ENCODE results near the gene QSOX2. TPM values are rescaled to one million over a fixed set of nuclear protein-coding genes. Genes with fewer than 3 reads are reported as not detected.
"Not testable (repeated sequence)": the region's sequence is repeated elsewhere in the genome, so short reads cannot be mapped to it uniquely, and the experiment has no call there.

QSOX2 gene
- polyA plus RNA-seq, 5 donors = 9.1 to 12.5 (median 11.9) TPM

DNA sequence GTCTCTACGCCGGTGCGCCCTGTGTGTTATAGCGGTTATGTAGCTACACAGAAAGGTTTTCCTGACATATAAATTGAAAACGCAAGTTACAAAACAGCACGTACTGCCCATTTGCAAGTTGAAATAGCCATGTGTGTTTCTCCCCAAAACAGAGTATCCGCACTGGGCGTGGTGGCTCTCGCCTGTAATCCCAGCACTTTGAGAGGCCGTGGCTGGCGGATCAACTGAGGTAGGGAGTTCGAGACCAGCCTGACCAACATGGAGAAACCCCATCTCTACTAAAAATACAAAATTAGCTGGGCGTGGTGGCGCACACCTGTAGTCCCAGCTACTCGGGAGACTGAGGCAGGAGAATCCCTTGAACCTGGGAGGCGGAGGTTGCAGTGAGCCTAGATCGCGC is 21.0 kb upstream of the QSOX2 start:
- not testable (repeated sequence) for DNase-seq

DNA sequence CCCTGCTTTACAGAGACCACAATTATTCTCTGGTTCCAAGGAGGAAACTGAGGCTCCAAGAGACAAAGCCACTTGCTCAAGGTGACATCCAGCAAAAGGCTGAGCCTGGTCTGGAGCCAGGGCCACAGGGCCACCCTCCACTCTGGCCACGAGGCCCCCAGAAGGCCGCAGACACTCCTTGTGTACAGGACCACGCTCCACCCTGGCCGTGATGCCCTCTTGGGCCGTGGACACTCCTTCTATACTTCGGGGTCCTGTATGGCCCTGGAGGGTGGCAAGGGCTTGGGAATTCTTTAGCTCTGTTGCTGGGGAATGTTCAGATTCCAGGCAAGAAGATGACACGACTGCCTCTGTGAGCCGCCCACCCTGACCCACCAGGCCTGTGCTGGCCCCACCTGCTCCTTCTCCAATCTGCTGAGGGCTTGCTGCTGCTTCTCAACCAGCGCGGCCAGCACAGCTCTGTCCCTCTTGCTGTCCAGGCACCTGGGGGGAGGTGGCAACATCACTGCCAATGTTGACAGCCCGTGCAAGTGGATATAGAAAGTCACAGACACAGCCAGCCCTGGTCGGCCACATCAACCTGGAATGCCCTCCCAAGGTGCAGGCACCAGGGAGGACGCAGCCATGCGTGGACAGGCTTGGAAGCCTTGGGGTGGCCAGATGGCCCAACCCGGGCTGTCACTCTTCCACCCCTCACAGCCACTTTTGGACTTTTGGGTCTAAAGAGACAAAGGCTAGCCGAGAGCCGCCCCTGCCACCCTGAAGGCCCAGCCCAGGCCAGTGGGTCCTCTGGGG is 20.1 kb upstream of the QSOX2 start:
- no peak for DNase-seq

DNA sequence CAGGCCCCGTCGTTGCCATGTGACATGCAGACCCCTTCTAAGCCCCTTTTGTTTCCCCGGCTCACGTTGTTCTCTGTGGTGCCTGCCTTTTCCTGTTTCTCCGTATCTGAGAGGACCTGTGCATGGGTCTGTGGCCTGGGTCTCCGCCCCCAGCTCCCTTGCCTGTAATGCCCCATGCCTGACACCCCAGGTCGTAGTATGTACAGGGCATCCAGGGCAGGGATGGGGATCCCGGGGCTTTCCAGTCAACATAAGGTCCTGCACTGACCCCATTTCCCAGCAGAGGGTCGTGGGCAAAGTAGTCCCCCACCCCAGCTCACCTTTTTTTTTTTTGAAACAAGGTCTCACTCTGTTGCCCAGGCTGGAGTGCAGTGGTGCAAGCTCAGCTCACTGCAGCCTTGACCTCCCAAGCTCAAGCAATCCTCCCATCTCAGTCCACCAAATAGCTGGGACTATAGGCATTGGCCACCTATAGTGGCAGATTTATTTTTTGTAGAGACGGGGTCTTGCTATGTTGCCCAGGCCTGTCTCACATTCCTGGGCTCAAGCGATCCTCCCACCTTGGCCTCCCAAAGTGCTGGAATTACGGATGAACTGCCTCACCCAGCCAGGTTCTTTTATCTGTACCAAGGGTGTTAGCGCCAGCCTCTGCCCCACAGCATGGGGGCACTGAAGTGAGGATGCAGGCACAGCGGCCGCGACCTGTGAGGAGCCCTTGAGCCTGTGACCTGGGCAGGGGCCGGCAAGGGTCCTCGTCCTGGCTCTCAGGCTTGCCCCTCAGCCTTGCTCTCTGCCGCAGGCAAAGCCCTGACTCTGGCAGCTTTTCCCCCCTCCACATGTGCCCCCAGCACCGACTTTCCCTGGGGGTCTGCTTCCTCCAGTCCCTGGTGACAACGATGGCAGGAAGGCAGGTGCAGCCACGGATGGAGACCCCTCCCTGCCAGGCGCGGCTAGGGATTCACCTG is 19.1 kb upstream of the QSOX2 start:
- no peak for DNase-seq

DNA sequence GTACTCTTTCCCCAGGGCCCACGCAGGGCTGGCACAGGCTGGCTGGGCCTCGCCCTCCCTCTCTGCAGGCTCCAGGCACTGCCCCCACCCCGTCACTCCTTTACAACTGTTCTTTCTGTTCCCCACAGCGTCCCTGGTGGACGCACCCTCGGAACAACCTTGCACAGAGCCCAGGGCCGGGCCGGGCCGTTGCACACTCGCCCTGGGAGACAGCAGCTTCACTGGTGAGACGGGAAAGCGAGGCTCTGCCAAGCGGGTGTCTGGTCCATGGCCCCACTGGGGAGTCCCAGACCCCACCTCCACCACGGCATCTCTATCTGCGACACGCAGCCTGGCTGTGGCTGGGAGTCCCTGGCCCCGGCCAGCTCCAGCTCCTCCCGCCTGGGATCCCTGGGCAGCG is 18.4 kb upstream of the QSOX2 start:
- no peak for DNase-seq

DNA sequence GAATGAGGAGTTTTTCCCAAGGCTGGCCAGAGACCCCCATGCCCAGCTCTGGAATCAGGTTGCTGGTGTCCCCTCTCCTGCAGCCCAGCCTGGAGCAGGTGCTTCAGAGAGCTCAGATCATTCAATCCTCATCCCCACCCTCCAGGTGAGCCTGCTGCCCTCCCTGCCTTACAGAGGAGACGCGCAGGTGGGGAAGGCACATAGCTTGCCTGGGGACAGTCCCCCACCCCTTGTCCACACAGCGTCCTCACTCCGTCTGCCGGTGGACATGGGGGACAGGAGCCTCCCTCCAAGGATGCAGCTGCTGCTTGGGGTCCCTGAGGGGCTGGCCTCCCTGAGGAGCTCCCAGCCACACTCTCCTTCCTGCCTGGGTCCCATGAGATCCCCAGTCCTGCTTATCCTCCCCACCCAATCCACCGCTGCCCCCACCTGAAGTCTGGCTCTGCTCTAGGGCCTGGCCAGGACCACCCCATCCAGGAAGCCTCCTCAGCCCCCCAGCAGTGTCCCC is 17.1 kb upstream of the QSOX2 start:
- DNase-seq = no peak

DNA sequence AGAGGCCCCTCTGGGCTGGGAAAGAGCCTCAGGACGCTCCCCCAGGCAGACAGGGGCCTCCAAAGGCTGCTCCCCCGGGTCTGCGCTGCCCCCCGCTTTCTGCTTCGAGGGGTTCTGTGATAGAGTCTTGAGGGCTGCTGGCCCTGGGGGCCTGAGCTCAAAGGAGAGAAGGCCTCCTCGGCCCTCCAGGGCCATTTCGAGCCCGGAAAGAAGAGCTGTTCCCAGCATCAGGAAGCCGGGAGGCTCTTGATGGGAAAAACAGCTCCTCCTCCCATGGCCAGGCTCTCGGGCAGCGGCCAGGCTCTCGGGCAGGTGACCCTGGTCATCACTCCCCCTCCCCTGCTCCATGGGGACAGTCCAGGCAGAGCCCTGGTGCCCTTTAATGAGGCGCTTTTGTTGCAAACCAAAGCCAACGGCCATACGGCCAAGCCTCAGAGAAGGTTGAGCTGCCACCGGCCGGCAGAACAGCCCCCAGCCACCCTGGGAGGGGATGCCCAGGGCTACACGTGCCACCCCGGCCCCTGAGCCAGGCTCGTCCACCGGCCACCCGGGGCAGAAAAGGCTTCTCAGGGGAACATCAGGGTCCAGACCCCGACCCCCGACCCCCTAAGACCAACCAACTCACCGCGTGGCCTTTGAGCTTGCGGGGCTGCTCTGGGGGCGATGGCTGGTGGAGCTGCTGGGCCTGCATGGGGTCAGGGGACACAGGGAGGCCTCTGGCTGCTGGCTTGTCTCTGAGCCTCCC is 16.2 kb upstream of the QSOX2 start:
- no peak for DNase-seq

DNA sequence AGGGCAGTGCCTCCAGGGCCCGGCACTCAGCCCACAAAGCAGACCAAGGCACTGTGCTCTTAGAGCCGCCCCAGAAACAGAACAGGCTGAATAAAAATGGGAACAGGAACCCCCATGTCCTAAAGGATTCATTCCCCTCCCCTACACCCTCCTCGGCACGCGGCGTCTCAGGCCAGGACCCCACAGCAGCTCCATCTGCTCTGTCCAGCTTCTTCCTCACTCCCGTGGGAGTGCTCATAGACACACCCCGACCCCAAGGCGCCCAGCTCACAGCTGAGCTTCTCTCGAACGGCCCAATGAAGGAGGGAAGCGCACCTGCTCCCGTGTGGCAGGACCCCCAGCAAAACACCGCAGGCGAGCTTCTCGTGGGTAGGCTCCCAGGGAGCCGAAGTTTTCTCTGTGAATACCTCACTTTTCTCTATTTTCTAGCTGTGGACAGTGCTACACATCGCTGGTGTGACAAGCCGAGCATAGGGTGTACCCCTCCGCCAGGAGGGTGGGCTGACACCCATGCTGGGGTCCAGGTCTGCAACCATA is 15.4 kb upstream of the QSOX2 start:
- DNase-seq = no peak

DNA sequence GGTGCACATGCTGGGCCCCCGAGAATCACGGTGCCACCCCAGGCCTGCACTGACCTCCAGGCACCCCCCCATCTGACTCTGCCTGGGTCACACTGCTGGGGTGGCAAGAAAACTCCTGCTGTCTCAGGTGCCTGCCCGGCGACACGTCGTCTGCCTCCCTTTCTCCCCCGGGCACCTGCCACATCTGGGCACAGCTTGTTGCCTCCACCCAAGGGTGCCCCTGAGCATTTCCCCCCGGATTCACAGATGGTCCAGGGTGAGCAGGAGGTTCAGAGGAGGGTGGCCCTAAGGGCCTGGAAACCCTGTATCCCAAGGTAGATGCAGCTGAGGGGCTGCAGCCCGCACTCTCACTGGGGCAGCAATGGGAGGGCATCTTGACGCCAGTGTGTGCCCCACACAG is 14.9 kb upstream of the QSOX2 start:
- DNase-seq = no peak

DNA sequence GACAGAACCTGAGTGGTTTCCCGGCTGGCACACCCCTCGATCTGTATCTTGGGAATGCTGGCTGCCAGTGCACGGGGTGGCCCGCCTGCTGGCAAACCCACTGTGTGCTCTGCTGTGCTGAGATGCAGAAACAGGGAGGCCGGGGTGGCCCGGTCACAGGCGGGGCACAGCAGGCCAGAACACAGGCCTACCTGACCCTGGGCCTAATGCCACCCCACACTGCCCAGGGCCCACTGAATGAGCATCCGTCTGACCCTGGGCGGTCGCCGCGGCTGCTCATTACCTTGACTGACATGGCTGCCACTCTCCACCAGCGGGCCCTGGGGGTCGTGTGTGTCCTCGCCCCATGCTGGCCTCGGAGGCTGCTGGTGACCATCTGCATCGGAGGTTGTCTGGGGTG is 14.2 kb upstream of the QSOX2 start:
- DNase-seq = no peak

DNA sequence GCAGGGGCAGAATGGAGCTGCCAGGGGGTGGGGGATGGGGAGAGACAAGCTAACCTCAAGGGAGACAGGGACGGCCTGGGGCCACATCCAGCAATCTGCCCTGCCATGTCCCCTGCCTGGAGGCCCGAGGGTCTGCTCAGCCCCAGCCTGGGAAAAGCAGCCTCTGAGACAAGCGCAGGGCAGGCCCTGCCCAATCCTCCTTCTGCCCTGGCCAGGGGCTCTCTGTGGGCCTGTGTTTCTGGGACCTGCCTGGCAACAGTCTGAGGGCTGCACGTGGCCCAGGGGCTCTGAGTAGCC is 13.9 kb upstream of the QSOX2 start:
- no peak for DNase-seq

DNA sequence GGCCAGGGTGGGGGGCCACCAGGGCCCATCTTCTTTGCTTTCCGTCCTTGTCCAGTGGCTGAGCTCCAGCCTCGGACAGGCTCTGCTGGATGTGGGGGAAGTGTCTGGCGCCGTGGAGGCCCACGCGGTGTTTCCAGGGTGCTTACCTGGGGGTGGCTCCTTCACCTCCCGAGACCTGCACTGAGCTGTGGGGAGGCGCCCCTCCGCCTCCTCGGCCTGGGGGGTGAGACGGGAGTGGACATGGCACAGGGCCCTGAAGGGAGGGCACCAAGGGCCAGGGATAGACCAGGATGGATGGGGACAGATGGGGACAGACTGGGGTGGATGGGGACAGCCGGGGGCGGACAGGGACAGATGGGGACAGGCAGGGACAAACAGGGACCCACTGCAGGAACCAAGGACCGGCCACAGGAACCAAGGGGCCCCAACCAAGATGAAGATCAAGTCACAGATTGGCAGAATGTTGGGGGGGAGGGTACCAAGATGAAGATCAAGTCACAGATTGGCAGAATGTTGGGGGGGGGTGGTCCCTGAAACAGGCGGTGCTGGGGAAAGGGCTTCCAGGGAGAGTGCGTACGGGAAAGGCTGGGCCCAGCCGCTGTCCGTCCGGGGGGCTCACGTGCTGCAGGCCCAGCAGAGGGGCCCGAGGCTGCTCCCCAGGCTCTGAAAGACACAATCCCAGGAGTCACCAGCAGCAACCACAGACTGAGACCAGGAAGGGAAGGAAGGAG is 13.3 kb upstream of the QSOX2 start:
- DNase-seq = no peak

DNA sequence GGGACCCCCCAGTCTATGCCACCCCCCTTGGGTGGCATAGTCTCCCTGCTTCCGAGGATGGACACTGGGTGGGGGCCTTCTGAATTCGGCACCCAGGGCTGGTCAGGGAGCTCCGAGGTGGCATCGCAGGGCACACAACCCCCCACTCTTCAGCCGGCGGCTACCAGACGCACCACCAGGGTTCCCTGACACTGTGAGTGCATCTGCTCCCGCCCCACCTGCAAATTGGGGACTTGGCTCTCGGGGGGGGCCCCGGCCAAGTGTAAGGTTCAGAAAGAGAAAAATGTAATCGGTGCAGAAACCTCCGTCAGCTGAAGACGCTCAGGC is 12.7 kb upstream of the QSOX2 start:
- DNase-seq = no peak

DNA sequence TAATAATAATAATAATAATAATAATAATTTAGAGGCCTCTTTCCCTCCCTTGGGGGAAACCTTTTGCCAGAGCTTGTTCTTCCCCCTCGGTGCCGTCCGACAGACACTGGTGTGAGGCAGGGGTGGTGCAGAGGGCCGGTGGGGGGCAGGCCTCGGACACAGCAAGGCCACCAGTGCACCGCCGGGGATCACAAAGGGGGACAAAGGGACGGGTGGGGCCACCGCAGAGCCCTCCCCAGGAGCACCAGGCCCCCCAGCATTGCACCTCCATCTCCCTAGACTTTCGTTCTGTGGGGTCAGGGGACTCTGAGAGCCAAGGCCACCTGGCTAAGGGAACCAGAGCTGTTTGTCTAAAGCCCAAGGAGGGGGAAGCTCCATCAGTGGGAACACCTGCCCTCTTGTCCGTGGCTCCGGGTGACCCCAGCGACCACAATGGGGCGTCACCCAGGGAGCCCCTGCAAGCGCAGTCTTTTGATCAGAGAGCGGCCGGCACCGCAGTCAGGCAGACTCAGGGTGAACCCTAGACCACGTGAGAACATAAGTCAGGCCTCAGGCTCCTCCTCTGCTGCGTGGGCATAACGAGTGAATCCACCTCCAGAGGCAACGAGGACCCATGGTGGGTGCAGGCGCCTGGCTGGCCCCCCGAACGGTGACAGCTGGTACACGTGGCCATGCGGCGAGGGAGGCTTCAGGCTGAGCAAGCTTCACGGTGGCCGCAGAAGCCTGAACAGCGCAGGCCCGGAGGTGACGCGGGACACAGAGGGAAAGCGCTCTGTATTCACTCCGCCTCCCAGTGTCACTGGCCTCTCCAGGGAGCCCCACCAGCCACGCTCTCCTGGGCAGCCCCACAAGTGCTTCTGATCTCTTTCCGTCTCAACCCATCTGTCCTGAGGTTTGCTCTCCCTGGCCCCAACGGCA is 12.0 kb upstream of the QSOX2 start:
- no peak for DNase-seq

DNA sequence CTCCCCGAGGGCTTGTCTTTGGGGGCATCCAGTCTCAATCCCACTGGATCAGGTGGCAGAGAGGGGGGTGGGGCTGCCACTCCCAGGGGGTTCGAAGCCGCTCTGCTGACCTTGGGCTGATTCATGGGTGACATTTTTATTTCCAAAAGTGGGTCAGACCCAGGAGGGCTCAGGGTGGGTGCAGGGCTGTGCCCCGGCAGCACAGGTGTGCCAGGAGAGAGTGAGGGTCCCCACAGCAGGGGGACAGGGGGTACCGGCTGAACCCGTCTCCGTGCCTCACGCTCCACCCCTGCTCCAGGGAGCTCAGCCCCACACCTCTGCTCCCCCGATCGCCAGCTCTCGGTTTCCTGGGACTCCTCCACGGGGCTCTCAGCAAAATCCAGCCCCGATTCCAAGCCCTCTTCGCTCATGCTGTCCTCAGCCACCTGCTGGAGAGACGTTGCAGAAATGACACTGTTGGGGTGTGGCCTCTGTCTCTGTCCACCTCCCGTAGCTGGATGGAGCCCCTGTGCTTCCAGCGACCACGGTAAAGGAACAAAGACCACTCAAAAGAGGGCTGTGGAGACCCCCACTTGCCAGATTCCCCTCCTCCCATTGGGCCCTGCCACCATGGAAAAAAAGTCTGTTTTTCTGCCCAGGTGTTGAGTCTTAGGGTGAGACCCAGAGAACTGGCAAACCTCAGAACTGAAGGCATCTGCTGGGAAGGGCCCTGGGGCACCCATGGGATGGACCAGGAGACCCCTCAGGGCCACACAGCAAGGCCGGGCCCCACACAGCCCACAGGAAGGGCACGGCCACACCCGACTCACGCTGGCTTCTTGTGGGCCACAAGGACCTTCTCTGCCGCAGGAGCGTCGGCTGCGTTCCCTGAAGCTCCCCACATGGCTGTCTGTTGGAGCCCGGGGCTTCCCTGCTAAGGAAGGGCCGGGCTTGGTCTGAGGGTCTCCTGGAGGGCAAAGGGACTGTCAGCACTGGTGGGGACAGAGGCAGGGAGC is 10.6 kb upstream of the QSOX2 start:
- DNase-seq = no peak

DNA sequence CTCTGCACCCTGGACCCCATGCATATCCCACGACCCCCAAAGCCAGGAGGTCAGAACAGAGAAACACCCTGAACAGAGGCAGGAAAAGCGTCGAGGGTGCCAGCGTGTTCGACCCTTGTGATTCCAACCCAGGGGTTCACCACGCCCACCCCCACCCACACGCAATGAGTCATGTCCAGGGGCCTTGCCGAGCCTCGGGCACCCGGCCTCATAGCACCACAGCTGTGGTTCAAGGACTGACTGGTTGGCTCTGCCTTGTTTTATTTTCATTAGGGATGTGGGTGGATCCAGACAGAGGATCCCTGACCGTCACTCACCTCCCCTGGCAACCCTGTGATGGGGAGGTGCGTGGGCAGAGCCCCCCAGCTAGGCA is 9.5 kb upstream of the QSOX2 start:
- DNase-seq = no peak

DNA sequence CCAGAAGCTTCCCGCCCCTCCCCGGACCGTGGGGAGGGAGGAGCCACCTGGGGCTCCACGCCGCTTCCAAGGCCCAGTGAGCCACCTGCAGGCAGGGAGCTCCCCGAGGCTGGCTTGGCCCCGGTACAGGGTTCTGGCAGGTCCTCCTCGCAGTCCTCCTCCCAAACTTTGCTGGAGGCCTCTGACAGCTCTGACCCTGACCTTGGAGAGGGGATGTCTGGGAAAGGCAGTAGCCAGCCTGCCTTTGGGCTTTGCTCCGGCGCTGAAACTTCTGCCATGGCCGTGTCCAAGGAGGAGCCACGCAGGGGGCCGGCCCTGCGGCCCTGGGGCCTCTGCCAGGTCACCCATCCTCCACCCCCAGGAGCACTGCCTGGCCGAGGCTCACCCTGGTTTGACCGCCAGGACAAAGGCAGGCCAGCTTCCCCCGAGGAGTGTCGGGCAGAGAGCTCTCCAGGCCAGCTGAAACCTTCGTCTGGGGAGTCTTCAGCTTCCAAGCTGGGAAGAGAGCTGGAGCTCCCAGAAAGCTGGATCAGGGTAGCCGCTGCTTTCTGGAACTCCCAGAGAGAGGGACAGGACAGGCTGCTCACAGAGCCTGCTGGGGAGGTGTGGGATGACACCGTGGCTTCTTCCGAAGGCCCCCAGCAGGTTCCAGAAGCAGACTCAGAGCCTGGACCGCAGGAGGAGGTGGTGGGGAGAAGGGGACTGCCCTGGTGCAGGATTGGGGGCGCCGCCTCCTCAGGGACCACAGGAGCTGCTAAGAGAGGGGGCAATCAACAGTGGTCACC is 9.0 kb upstream of the QSOX2 start:
- DNase-seq = no peak

DNA sequence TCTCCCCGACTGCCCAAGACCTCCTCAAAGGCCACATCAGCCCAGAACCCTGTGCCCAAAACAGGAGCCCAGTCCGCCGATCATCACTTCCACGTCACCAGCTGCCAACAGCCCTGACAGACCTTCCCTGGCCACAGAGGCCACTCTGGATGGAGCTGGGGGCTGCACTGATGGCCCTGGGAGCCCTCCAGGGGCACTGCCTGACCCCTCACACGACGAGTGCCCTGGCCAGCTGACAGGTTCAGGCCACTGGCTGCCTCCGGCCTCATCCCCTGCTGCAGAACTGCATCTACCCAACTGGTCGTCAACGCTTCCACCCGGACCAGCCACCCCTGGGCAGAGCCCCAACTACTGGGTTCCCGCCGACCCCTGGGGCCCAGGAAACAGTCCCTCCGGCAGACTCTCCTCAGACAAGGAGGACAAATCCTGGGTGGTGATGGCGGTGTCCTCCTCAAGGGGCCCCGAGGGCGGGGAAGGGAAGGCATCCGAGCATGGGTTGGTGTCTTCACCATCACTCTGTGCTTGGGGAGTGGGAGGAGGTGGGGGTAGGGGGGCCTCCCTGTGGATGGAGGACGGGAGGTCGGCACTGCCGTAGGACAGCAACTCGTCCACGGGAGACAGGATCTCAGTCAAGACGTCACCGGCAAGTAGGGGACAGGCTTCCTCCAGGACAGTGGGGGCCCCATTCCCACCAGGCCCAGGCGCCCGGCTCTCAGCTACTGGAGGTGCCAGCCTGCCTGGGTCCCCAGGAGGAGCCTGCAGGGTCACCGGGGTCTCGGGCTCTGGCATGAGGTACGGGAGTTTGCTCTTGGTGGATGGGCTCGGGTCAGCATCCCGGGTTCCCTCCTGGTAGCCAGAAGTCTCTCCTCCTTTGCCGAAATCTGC is 7.9 kb upstream of the QSOX2 start:
- no peak for DNase-seq

Measured in right lung (tissue), 5 donors.